Ishikawa (cell line): ENCODE measurements around the gene LCE6A.

Source experiments
- CEBPB ChIP-seq: IDR thresholded peaks from 2 replicates; pipeline ENCODE4 v1.6.1; 2012
- CREB1 ChIP-seq: IDR thresholded peaks from 2 replicates; pipeline ENCODE4 v1.6.1; 2012; ENCODE audit warnings: low read depth
- EGR1 ChIP-seq: IDR thresholded peaks from 2 replicates; pipeline ENCODE4 v1.6.1; 2012
- EP300 ChIP-seq: IDR thresholded peaks from 2 replicates; pipeline ENCODE4 v1.6.1; 2012; ENCODE audit warnings: borderline replicate concordance
- FOXM1 ChIP-seq: IDR thresholded peaks from 2 replicates; pipeline ENCODE4 v1.6.1; 2012; ENCODE audit warnings: low read depth, borderline replicate concordance
- NFIC ChIP-seq: IDR thresholded peaks from 2 replicates; pipeline ENCODE4 v1.6.1; 2012
- RAD21 ChIP-seq: IDR thresholded peaks from 2 replicates; pipeline ENCODE4 v1.6.1; 2012; ENCODE audit warnings: low read depth
- TAF1 ChIP-seq: IDR thresholded peaks from 2 replicates; pipeline ENCODE4 v1.6.1; 2012; ENCODE audit warnings: low read depth, mild to moderate bottlenecking
- TCF12 ChIP-seq: IDR thresholded peaks from 2 replicates; pipeline ENCODE4 v1.6.1; 2012; ENCODE audit warnings: low read depth
- TEAD4 ChIP-seq: IDR thresholded peaks from 2 replicates; pipeline ENCODE4 v1.6.1; 2012
- YY1 ChIP-seq: IDR thresholded peaks from 2 replicates; pipeline ENCODE4 v1.6.1; 2012; ENCODE audit warnings: low read depth
- ZBTB7A ChIP-seq: IDR thresholded peaks from 2 replicates; pipeline ENCODE4 v1.6.1; 2012; ENCODE audit warnings: low read depth
- TF ChIP-seq, protein P1 (sequence below): IDR thresholded peaks from 2 replicates; pipeline ENCODE4 v1.6.1; 2012
- TF ChIP-seq, protein P2 (sequence below): IDR thresholded peaks from 2 replicates; pipeline ENCODE4 v1.6.1; 2012; ENCODE audit warnings: low read depth, mild to moderate bottlenecking
- TF ChIP-seq, protein P3 (sequence below): IDR thresholded peaks from 2 replicates; pipeline ENCODE4 v1.6.1; 2012

LCE6A gene

DNA sequence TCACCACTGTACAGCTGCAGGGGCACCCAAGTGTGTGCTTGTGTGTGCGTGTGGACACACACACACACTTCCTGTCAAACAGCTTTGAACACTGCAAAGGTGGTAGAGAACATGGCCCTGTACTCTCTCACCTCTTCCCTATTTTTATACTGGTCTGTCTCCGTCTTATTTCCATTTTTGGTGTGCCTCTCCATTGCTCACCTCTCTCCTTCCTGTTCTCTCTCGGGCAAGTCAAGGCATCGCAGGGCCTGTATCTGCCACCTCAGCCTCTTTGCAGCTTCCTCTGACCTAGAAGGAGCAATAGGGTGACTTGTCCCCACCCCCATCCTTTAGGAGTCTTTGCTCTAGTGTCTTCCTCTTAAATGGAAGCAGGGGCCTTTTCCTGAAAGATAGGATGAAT is 37.7 kb downstream of the LCE6A start:
- TF ChIP-seq RAD21 = no peak
- no peak for TF ChIP-seq CREB1
- TF ChIP-seq, protein P1, sequence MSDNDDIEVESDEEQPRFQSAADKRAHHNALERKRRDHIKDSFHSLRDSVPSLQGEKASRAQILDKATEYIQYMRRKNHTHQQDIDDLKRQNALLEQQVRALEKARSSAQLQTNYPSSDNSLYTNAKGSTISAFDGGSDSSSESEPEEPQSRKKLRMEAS = no peak
- TF ChIP-seq, protein P2, sequence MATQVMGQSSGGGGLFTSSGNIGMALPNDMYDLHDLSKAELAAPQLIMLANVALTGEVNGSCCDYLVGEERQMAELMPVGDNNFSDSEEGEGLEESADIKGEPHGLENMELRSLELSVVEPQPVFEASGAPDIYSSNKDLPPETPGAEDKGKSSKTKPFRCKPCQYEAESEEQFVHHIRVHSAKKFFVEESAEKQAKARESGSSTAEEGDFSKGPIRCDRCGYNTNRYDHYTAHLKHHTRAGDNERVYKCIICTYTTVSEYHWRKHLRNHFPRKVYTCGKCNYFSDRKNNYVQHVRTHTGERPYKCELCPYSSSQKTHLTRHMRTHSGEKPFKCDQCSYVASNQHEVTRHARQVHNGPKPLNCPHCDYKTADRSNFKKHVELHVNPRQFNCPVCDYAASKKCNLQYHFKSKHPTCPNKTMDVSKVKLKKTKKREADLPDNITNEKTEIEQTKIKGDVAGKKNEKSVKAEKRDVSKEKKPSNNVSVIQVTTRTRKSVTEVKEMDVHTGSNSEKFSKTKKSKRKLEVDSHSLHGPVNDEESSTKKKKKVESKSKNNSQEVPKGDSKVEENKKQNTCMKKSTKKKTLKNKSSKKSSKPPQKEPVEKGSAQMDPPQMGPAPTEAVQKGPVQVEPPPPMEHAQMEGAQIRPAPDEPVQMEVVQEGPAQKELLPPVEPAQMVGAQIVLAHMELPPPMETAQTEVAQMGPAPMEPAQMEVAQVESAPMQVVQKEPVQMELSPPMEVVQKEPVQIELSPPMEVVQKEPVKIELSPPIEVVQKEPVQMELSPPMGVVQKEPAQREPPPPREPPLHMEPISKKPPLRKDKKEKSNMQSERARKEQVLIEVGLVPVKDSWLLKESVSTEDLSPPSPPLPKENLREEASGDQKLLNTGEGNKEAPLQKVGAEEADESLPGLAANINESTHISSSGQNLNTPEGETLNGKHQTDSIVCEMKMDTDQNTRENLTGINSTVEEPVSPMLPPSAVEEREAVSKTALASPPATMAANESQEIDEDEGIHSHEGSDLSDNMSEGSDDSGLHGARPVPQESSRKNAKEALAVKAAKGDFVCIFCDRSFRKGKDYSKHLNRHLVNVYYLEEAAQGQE = no peak
- no peak for TF ChIP-seq TEAD4
- no peak for TF ChIP-seq TAF1
- no peak for TF ChIP-seq YY1
- no peak for TF ChIP-seq EP300
- no peak for TF ChIP-seq NFIC
- TF ChIP-seq FOXM1 = no peak
- TF ChIP-seq CEBPB = no peak
- no peak for TF ChIP-seq ZBTB7A
- no peak for TF ChIP-seq TCF12
- no peak for TF ChIP-seq EGR1
- TF ChIP-seq, protein P3, sequence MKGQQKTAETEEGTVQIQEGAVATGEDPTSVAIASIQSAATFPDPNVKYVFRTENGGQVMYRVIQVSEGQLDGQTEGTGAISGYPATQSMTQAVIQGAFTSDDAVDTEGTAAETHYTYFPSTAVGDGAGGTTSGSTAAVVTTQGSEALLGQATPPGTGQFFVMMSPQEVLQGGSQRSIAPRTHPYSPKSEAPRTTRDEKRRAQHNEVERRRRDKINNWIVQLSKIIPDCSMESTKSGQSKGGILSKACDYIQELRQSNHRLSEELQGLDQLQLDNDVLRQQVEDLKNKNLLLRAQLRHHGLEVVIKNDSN = no peak

DNA sequence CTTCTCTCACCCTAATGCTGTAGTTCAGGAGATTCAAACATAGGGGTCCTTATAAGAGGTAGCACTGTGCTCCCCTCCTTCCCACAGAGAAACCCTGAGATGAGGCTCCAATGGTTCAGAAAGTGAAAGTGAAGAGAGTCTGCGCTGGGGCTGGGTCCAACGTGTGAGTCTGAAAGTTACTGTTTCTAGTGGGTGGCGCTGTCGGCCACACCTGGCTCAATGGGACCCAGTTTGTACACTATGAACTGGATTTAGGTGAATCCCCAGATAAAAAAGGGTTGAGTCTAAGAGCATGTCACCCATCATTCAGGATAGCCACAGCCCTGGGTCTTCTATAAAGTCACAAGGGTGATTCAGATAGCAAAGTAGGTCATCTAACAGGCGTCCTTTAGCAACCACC is 38.3 kb downstream of the LCE6A start:
- TF ChIP-seq, protein P2 = no peak
- TF ChIP-seq TAF1 (no peak), NFIC (no peak), CREB1 (no peak), RAD21 (no peak), ZBTB7A (no peak), TEAD4 (no peak), FOXM1 (no peak), EP300 (no peak), TCF12 (no peak), EGR1 (no peak), YY1 (no peak), CEBPB (no peak)
- TF ChIP-seq, protein P1 = no peak
- TF ChIP-seq, protein P3 = no peak

DNA sequence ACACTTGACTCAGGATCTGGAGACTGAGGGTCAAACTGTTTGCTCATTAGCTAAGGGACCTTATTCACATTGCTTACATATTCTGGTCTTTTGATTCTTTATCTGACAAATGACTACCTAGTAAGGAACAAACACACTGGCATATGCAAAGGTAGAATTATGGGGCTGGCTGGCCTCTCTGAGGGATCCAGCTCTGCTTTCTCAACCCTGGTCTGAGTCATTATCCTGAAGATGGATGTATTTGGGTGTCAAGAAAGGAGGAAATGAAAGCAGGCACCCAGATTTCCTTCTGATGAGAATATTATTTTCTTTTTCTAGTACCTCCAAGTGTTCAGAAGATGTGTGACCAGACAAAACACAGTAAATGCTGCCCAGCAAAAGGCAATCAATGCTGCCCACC is 41.4 kb downstream of the LCE6A start:
- TF ChIP-seq CREB1 (no peak), FOXM1 (no peak), YY1 (no peak), NFIC (no peak), CEBPB (no peak), EGR1 (no peak), TAF1 (no peak), TCF12 (no peak), TEAD4 (no peak), EP300 (no peak), ZBTB7A (no peak), RAD21 (no peak)
- TF ChIP-seq, protein P2 = no peak
- TF ChIP-seq, protein P3 = no peak
- TF ChIP-seq, protein P1 = no peak

DNA sequence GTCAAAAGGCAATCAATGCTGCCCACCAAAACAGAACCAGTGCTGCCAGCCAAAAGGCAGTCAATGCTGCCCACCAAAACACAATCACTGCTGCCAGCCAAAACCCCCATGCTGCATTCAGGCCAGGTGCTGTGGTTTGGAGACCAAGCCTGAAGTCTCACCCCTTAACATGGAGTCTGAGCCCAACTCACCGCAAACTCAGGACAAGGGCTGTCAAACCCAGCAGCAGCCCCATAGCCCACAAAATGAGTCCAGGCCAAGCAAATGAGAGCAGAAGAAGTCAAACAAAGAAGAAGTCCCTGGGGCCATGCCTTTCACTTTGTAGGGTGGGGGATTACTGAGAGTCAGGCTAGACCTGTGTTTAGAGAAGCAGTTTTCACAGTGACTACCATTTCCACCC is 41.9 kb downstream of the LCE6A start:
- TF ChIP-seq TAF1 (no peak), EGR1 (no peak), CEBPB (no peak), TEAD4 (no peak), FOXM1 (no peak), YY1 (no peak), NFIC (no peak), TCF12 (no peak), EP300 (no peak), ZBTB7A (no peak), CREB1 (no peak), RAD21 (no peak)
- TF ChIP-seq, protein P1 = no peak
- TF ChIP-seq, protein P2 = no peak
- TF ChIP-seq, protein P3 = no peak
